Fibroblast of skin of scalp (primary cell): ENCODE results near the gene FOXP2.

Experiments used
- DNase-seq: peaks from one replicate; pipeline ENCODE4 v3.0.0-alpha.2; 2013

The FOXP2 gene

GRCh38 chr7:114740095-114740494 is 325.5 kb downstream of the FOXP2 start:
- DNase-seq = no peak

- no peak for DNase-seq
These were observed 326.3 kb downstream of the FOXP2 start for GRCh38 chr7:114740941-114741340.

GRCh38 chr7:114741911-114742310 is 327.3 kb downstream of the FOXP2 start:
- DNase-seq = no peak
